ENCODE results near the gene EYA3. TPM values are rescaled to one million over a fixed set of nuclear protein-coding genes. Genes with fewer than 3 reads are reported as not detected.

The EYA3 gene
- total and polyA plus RNA-seq, 7 donors: 3.6 to 15.3 (median 13.1) TPM

DNA sequence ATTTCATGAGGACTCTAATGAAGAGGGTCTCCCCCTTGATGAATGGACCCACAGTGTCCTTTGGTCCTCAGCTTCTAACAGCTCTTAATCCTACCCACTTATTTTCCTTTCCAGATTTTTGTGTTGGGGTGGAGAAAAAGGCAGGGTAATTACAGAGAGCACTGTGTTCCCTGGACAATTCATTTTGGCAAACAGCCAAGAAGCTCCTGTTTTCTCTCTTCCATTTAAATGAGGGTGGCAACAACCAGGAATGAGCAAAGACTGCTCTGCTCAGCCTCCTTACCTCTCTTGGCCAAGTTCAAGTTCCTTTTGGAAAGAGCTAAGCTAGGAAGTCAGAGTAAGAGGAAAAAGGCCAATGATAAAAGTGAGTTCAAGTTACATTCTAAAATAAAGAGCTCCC is 116.7 kb downstream of the EYA3 start:
- H3K27ac ChIP-seq: no peak overlapping the region
- H3K4me3 ChIP-seq: no peak overlapping the region
- intact Hi-C loops (cut with DNase I): loop anchor here in 1 of 2 donors (5.0 kb wide), 1 partner anchor 54 kb away; no protein-coding TSS in a partner anchor
- peaks cover 9% of the 10 kb centered on the region for H3K4me1 ChIP-seq
- ATAC-seq: peak in 2 of 4 donors; percentile 19 to 53
- H3K36me3 ChIP-seq (ENCODE audit: insufficient read depth in 1 of 2, low read depth in 1 of 2): peaks cover 0 to 57% of the 10 kb centered on the region in 2 donors
- TF ChIP-seq, protein P1, sequence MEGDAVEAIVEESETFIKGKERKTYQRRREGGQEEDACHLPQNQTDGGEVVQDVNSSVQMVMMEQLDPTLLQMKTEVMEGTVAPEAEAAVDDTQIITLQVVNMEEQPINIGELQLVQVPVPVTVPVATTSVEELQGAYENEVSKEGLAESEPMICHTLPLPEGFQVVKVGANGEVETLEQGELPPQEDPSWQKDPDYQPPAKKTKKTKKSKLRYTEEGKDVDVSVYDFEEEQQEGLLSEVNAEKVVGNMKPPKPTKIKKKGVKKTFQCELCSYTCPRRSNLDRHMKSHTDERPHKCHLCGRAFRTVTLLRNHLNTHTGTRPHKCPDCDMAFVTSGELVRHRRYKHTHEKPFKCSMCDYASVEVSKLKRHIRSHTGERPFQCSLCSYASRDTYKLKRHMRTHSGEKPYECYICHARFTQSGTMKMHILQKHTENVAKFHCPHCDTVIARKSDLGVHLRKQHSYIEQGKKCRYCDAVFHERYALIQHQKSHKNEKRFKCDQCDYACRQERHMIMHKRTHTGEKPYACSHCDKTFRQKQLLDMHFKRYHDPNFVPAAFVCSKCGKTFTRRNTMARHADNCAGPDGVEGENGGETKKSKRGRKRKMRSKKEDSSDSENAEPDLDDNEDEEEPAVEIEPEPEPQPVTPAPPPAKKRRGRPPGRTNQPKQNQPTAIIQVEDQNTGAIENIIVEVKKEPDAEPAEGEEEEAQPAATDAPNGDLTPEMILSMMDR (IDR thresholded peaks at IDR 0.05): no peak
- H3K9me3 ChIP-seq: no peaks in the 10 kb centered on the region
- no peak for DNase-seq
- H3K27me3 ChIP-seq (ENCODE audit: insufficient read depth in 3 of 3, low read length in 2 of 3): no peaks in the 10 kb centered on the region

DNA sequence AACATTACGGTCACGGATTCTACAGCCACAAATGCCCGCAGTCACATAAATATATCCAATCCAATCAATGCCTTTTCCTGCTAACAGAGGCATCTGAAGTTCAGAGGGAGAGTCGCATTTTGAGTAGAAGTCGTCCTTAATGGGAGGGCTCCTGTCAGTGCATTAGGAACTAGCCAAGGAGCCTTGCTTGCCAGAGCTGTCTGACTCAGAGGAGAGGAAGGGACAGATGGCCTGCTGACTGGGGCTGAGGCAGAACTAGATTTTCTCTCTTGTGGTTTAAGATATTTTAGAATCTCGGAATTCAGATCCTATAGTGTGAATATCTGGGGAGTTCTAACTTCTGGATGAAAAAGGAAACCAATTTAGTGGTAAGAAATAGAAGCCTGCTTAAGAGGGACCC is 118.0 kb downstream of the EYA3 start:
- TF ChIP-seq, protein P1 (IDR thresholded peaks at IDR 0.05): no peak
- intact Hi-C loops (cut with DNase I): loop anchor here in 1 of 2 donors (5.0 kb wide), 1 partner anchor 53 kb away; no protein-coding TSS in a partner anchor
- Histone ChIP-seq H3K4me1 (peaks cover 9% of the 10 kb centered on the region), H3K27ac (peak overlapping the region; percentile 54), H3K36me3 (ENCODE audit: insufficient read depth in 1 of 2, low read depth in 1 of 2) (peaks cover 0 to 56% of the 10 kb centered on the region in 2 donors), H3K4me3 (no peak overlapping the region), H3K27me3 (ENCODE audit: insufficient read depth in 3 of 3, low read length in 2 of 3) (no peaks in the 10 kb centered on the region), H3K9me3 (no peaks in the 10 kb centered on the region)
- ATAC-seq (peak; percentile 61 to 75 (median 67)), DNase-seq (peak; percentile 59 to 74)
- WGBS, 3 donors: 62 to 72% (median 68%) methylated on average over 6 of the region's 6 CpGs

DNA sequence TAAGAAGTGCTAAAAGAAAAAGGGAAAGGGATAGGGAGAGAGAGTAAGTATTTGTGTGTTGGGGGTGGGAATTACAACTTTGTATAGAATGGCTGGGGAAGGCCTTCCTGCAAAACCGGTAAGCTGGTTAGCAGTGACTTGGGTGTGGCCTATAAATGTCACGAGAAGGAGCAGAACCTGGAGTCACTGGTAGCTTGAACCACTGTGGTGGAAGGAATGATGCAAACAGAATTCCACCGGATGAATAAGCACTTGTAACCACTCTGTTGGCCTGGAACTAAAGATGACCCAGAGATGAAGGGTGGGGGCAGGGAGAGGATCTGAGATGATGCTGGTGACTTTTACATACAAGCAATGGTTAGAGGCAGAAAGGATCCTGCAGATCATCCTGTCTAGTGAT is 119.7 kb downstream of the EYA3 start:
- TF ChIP-seq, protein P1 (IDR thresholded peaks at IDR 0.05): no peak
- H3K27me3 ChIP-seq (ENCODE audit: insufficient read depth in 3 of 3, low read length in 2 of 3): no peaks in the 10 kb centered on the region
- no peak overlapping the region for H3K4me3 ChIP-seq
- intact Hi-C loops (cut with DNase I): no loop called here
- peaks cover 9% of the 10 kb centered on the region for H3K4me1 ChIP-seq
- peaks cover 0 to 49% of the 10 kb centered on the region in 2 donors for H3K36me3 ChIP-seq (ENCODE audit: insufficient read depth in 1 of 2, low read depth in 1 of 2)
- peak; percentile 70 to 87 (median 74) for ATAC-seq
- H3K27ac ChIP-seq: peak overlapping the region; percentile 36
- DNase-seq: no peak
- WGBS, 3 donors: 46 to 65% (median 56%) methylated on average over 3 of the region's 3 CpGs
- no peaks in the 10 kb centered on the region for H3K9me3 ChIP-seq

DNA sequence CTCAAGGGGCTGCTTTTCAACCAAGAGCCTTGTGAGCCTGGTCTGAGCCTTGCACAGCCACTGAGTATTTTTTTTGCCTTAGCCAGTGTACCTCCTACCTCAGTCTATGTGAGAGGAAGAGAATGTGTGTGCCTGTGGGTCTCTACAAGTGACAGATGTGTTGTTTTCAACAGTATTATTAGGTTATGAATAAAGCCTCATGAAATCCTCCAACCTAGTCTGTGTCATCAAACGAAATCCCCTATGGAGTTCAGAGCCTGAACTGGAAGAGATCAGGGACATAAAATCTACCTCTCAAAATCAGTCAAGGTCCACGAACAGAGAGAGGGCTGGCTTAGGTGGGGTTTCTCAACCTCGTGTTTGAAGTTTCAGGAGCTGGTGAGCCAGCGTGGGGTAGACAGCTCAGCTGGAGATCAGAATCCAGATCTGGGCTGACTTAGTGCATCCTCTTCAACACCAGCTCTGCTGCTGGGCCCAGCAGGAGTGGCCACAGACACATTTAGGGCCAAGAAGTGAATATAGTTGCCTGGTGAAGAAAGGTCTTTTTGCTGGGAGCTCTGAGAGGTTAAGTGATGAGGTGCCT is 120.4 kb downstream of the EYA3 start:
- ATAC-seq: no peak
- intact Hi-C loops (cut with DNase I): no loop called here
- WGBS, 3 donors: 81 to 85% (median 85%) methylated on average over 4 of the region's 4 CpGs
- Histone ChIP-seq H3K27ac (peak overlapping the region; percentile 36), H3K36me3 (ENCODE audit: insufficient read depth in 1 of 2, low read depth in 1 of 2) (peaks cover 0 to 48% of the 10 kb centered on the region in 2 donors), H3K4me3 (no peak overlapping the region), H3K9me3 (no peaks in the 10 kb centered on the region), H3K27me3 (ENCODE audit: insufficient read depth in 3 of 3, low read length in 2 of 3) (no peaks in the 10 kb centered on the region), H3K4me1 (peaks cover 9% of the 10 kb centered on the region)
- no peak for DNase-seq
- TF ChIP-seq, protein P1 (IDR thresholded peaks at IDR 0.05): no peak

Measured in psoas muscle (tissue), 8 donors.